Rectal smooth muscle tissue (tissue), 1 donor: ENCODE data around the gene GABRB1.

Experiments used
- H3K27ac ChIP-seq: one replicate; pipeline ENCODE4 v1.7.0; 2013; ENCODE audit warnings: low read depth, low read length, inconsistent platforms
- H3K27me3 ChIP-seq: one replicate; pipeline ENCODE4 v1.7.0; 2013; ENCODE audit warnings: low read length; ENCODE audit not compliant: control insufficient read depth, insufficient read depth
- H3K36me3 ChIP-seq: one replicate; pipeline ENCODE4 v1.7.0; 2013; ENCODE audit warnings: low read length; ENCODE audit not compliant: control insufficient read depth, insufficient read depth
- H3K4me1 ChIP-seq: one replicate; pipeline ENCODE4 v1.7.0; 2013; ENCODE audit warnings: low read length; ENCODE audit not compliant: control insufficient read depth, insufficient read depth
- H3K4me3 ChIP-seq: one replicate; pipeline ENCODE4 v1.7.0; 2013; ENCODE audit warnings: low read length
- H3K9ac ChIP-seq: one replicate; pipeline ENCODE4 v1.7.0; 2013; ENCODE audit warnings: low read length

Gene GABRB1

GRCh38 chr4:47088298-47088697, 56.9 kb downstream of the GABRB1 start:
- Histone ChIP-seq H3K27me3 (no peaks in the 10 kb centered on the region), H3K9ac (no peak overlapping the region), H3K36me3 (no peaks in the 10 kb centered on the region), H3K4me1 (no peaks in the 10 kb centered on the region), H3K4me3 (no peak overlapping the region), H3K27ac (no peak overlapping the region)

- H3K27me3 ChIP-seq = no peaks in the 10 kb centered on the region
- H3K9ac ChIP-seq = no peak overlapping the region
- H3K36me3 ChIP-seq = no peaks in the 10 kb centered on the region
- H3K4me3 ChIP-seq = no peak overlapping the region
- no peak overlapping the region for H3K27ac ChIP-seq
- no peaks in the 10 kb centered on the region for H3K4me1 ChIP-seq
Measured at GRCh38 chr4:47095884-47096283, 64.5 kb downstream of the GABRB1 start.

DNA sequence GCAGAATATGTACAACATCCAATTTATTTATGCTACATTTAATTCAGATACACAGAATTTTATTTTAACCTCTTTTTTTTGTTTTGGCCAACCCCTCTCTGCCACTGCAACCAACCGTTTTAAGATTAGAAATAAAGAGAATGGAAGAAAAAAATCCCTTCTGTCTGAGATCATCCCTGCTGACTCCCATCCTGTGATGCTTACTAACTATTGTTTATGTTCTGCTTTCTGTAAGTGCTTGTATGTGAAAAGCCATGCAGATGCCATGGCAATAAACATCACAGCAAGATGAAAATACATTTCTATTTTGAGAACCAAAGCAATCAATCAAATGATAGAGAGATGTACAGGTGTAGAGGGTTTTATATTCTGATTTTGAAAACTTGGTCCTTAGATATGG, 70.1 kb downstream of the GABRB1 start:
- Histone ChIP-seq H3K27ac (no peak overlapping the region), H3K4me1 (no peaks in the 10 kb centered on the region), H3K36me3 (no peaks in the 10 kb centered on the region), H3K27me3 (no peaks in the 10 kb centered on the region), H3K4me3 (no peak overlapping the region), H3K9ac (no peak overlapping the region)

- H3K27me3 ChIP-seq = no peaks in the 10 kb centered on the region
- H3K36me3 ChIP-seq = no peaks in the 10 kb centered on the region
- H3K4me1 ChIP-seq = no peaks in the 10 kb centered on the region
- H3K4me3 ChIP-seq = no peak overlapping the region
- no peak overlapping the region for H3K9ac ChIP-seq
- no peak overlapping the region for H3K27ac ChIP-seq
Measured at GRCh38 chr4:47104986-47105385, 73.6 kb downstream of the GABRB1 start.

DNA sequence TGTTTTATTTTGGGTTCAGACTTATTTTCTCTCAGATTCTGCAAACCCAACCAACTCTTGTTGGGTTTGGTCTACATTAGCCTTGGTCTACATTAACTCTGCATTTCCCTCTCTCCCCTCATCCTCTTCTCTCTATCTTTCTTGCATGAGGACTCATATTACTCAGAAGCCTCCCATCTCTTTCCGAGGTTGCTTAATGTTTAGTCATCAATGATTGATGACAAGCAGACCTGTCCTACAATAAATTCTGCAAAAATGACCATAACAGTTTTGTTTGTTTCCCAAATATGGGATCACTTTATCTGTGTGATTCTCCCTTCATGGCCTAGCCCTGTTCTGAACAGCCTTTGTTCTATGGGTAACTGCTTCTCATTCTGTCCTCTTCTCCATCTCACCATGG, 75.2 kb downstream of the GABRB1 start:
- no peak overlapping the region for H3K9ac ChIP-seq
- no peak overlapping the region for H3K27ac ChIP-seq
- H3K4me3 ChIP-seq = no peak overlapping the region
- no peaks in the 10 kb centered on the region for H3K4me1 ChIP-seq
- no peaks in the 10 kb centered on the region for H3K36me3 ChIP-seq
- H3K27me3 ChIP-seq = no peaks in the 10 kb centered on the region

GRCh38 chr4:47109379-47109778, 78.0 kb downstream of the GABRB1 start:
- Histone ChIP-seq H3K36me3 (no peaks in the 10 kb centered on the region), H3K4me3 (no peak overlapping the region), H3K9ac (no peak overlapping the region), H3K27me3 (no peaks in the 10 kb centered on the region), H3K4me1 (no peaks in the 10 kb centered on the region), H3K27ac (no peak overlapping the region)

GRCh38 chr4:47110546-47111132, 79.3 kb downstream of the GABRB1 start:
- H3K36me3 ChIP-seq = no peaks in the 10 kb centered on the region
- H3K9ac ChIP-seq = no peak overlapping the region
- no peaks in the 10 kb centered on the region for H3K4me1 ChIP-seq

GRCh38 chr4:47118192-47118929, 87.0 kb downstream of the GABRB1 start:
- Histone ChIP-seq H3K27ac (no peak overlapping the region), H3K4me1 (no peaks in the 10 kb centered on the region), H3K36me3 (no peaks in the 10 kb centered on the region), H3K4me3 (no peak overlapping the region), H3K9ac (no peak overlapping the region), H3K27me3 (no peaks in the 10 kb centered on the region)

More at GRCh38 chr4:47110546-47111132, 79.3 kb downstream of the GABRB1 start:
- H3K27ac ChIP-seq = no peak overlapping the region
- no peak overlapping the region for H3K4me3 ChIP-seq
- H3K27me3 ChIP-seq = no peaks in the 10 kb centered on the region

- Histone ChIP-seq H3K4me3 (no peak overlapping the region), H3K9ac (no peak overlapping the region), H3K27me3 (no peaks in the 10 kb centered on the region), H3K4me1 (no peaks in the 10 kb centered on the region), H3K36me3 (no peaks in the 10 kb centered on the region), H3K27ac (no peak overlapping the region)
Measured at GRCh38 chr4:47120783-47121182, 89.4 kb downstream of the GABRB1 start.

- Histone ChIP-seq H3K36me3 (no peaks in the 10 kb centered on the region), H3K27ac (no peak overlapping the region), H3K4me1 (no peaks in the 10 kb centered on the region), H3K9ac (no peak overlapping the region), H3K4me3 (no peak overlapping the region), H3K27me3 (no peaks in the 10 kb centered on the region)
Measured at GRCh38 chr4:47122592-47123291, 91.4 kb downstream of the GABRB1 start.

GRCh38 chr4:47128991-47129390, 97.6 kb downstream of the GABRB1 start:
- H3K4me3 ChIP-seq = no peak overlapping the region
- no peaks in the 10 kb centered on the region for H3K27me3 ChIP-seq
- H3K9ac ChIP-seq = no peak overlapping the region
- H3K27ac ChIP-seq = no peak overlapping the region
- H3K36me3 ChIP-seq = no peaks in the 10 kb centered on the region
- no peaks in the 10 kb centered on the region for H3K4me1 ChIP-seq

DNA sequence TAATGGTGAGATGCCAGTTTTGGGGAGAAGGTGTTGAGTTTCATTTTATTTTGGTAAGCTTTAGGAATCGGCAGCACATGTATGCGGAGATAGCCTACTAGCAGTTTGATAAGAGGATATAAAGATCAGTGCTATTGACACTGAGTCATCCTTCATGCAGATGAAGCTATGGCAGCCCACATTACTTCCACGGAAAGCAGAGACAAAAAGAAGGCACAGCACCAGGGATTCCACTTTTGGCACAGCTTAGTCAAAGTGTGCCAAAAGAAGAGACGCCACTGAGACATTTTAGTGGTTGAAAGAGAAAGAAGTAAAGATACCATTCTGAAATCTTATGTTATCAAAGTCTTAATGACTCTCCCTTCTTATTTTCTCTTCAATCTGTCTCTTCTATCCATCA, 103.8 kb downstream of the GABRB1 start:
- no peak overlapping the region for H3K4me3 ChIP-seq
- no peaks in the 10 kb centered on the region for H3K36me3 ChIP-seq
- H3K27me3 ChIP-seq = no peaks in the 10 kb centered on the region
- H3K4me1 ChIP-seq = no peaks in the 10 kb centered on the region
- no peak overlapping the region for H3K9ac ChIP-seq
- no peak overlapping the region for H3K27ac ChIP-seq
